IPS-15b (cell line): ENCODE results near the gene COPS7A.

ENCODE experiments used
- H3K27me3 ChIP-seq: one replicate; pipeline ENCODE4 v1.6.1; 2013; ENCODE audit warnings: low read length; ENCODE audit not compliant: control insufficient read depth, insufficient read depth
- H3K36me3 ChIP-seq: one replicate; pipeline ENCODE4 v1.6.1; 2013; ENCODE audit warnings: low read length; ENCODE audit not compliant: control insufficient read depth, insufficient read depth
- H3K4me1 ChIP-seq: one replicate; pipeline ENCODE4 v1.6.1; 2013; ENCODE audit warnings: mild to moderate bottlenecking, low read length; ENCODE audit not compliant: control insufficient read depth, insufficient read depth
- H3K4me3 ChIP-seq: one replicate; pipeline ENCODE4 v1.5.1; 2013; ENCODE audit warnings: low read depth, low read length
- H3K9ac ChIP-seq: one replicate; pipeline ENCODE4 v1.6.1; 2013; ENCODE audit warnings: low read depth, mild to moderate bottlenecking, low read length
- H3K9me3 ChIP-seq: one replicate; pipeline ENCODE4 v1.6.1; 2013; ENCODE audit warnings: mild to moderate bottlenecking, low read length; ENCODE audit not compliant: control insufficient read depth, insufficient read depth

The COPS7A gene

GRCh38 chr12:6773590-6774351 is 49.9 kb downstream of the COPS7A start:
- Histone ChIP-seq H3K4me3 (peak overlapping the region; percentile 53), H3K4me1 (peaks cover 16% of the 10 kb centered on the region), H3K36me3 (peaks cover 14% of the 10 kb centered on the region), H3K9ac (no peak overlapping the region), H3K27me3 (peaks cover 63% of the 10 kb centered on the region), H3K9me3 (no peaks in the 10 kb centered on the region)

- H3K36me3 ChIP-seq = peaks cover 12% of the 10 kb centered on the region
- H3K4me1 ChIP-seq = peaks cover 12% of the 10 kb centered on the region
- H3K4me3 ChIP-seq = no peak overlapping the region
- H3K27me3 ChIP-seq = peaks cover 63% of the 10 kb centered on the region
- no peaks in the 10 kb centered on the region for H3K9me3 ChIP-seq
- H3K9ac ChIP-seq = no peak overlapping the region
Measured at GRCh38 chr12:6774499-6775062, 50.7 kb downstream of the COPS7A start.

GRCh38 chr12:6775185-6776174 is 51.6 kb downstream of the COPS7A start:
- Histone ChIP-seq H3K27me3 (peaks cover 63% of the 10 kb centered on the region), H3K36me3 (peaks cover 5% of the 10 kb centered on the region), H3K4me1 (peaks cover 12% of the 10 kb centered on the region), H3K9me3 (no peaks in the 10 kb centered on the region), H3K9ac (no peak overlapping the region), H3K4me3 (no peak overlapping the region)

- Histone ChIP-seq H3K9ac (no peak overlapping the region), H3K4me3 (no peak overlapping the region), H3K9me3 (no peaks in the 10 kb centered on the region), H3K4me1 (peaks cover 13% of the 10 kb centered on the region), H3K36me3 (no peaks in the 10 kb centered on the region), H3K27me3 (peaks cover 52% of the 10 kb centered on the region)
Measured at GRCh38 chr12:6777386-6777785, 53.5 kb downstream of the COPS7A start.

GRCh38 chr12:6778217-6778573 is 54.3 kb downstream of the COPS7A start:
- Histone ChIP-seq H3K9ac (peak overlapping the region; percentile 54), H3K27me3 (peaks cover 44% of the 10 kb centered on the region), H3K4me1 (peaks cover 11% of the 10 kb centered on the region), H3K9me3 (no peaks in the 10 kb centered on the region), H3K4me3 (peak overlapping the region; percentile 72), H3K36me3 (no peaks in the 10 kb centered on the region)

GRCh38 chr12:6778574-6779550 is 55.0 kb downstream of the COPS7A start:
- Histone ChIP-seq H3K4me3 (peak overlapping the region; percentile 72), H3K36me3 (no peaks in the 10 kb centered on the region), H3K9ac (peak overlapping the region; percentile 54), H3K9me3 (no peaks in the 10 kb centered on the region), H3K4me1 (peaks cover 9% of the 10 kb centered on the region), H3K27me3 (peaks cover 41% of the 10 kb centered on the region)

GRCh38 chr12:6779708-6780432 is 56.0 kb downstream of the COPS7A start:
- H3K4me3 ChIP-seq = no peak overlapping the region
- no peak overlapping the region for H3K9ac ChIP-seq
- no peaks in the 10 kb centered on the region for H3K36me3 ChIP-seq
- peaks cover 32% of the 10 kb centered on the region for H3K27me3 ChIP-seq
- peaks cover 6% of the 10 kb centered on the region for H3K4me1 ChIP-seq
- no peaks in the 10 kb centered on the region for H3K9me3 ChIP-seq

GRCh38 chr12:6780573-6780972 is 56.7 kb downstream of the COPS7A start:
- Histone ChIP-seq H3K36me3 (no peaks in the 10 kb centered on the region), H3K4me1 (peaks cover 6% of the 10 kb centered on the region), H3K9ac (no peak overlapping the region), H3K27me3 (peaks cover 25% of the 10 kb centered on the region), H3K9me3 (no peaks in the 10 kb centered on the region), H3K4me3 (no peak overlapping the region)
